Hepatocyte (in vitro differentiated cells): ENCODE results near the gene HLA-DOB.

Experiments used
- EZH2 ChIP-seq: fragments of 200-600 bp; sonication (generic); IDR thresholded peaks from 2 replicates; pipeline ENCODE4 v1.6.1; 2016; ENCODE audit warnings: antibody characterized with exemption, mild to moderate bottlenecking, borderline replicate concordance
- TF ChIP-seq, protein P1 (sequence below): fragments of 200-600 bp; sonication (generic); IDR thresholded peaks from 2 replicates; pipeline ENCODE4 v1.5.1; 2016; ENCODE audit warnings: antibody characterized with exemption, mild to moderate bottlenecking; ENCODE audit not compliant: poor library complexity

DNA sequence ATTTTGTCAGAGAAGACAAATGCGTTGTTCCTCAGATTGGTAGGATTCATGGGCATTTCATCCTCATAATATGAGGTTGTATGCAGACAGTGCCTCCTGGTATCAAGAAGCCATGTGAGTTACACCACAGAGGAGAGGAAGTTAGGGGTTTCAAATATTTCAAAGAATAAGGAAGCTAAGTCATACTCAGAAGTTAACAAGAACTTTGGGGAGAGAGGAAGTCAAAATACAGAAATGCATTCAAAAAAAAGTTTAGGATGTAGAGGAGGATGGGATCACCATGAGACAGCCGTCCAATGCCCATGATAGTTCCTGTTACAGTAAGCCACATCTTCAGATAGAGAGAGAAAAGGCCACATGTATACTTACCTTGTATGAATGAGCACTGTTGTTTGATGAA is 22.3 kb downstream of the HLA-DOB start:
- TF ChIP-seq, protein P1, sequence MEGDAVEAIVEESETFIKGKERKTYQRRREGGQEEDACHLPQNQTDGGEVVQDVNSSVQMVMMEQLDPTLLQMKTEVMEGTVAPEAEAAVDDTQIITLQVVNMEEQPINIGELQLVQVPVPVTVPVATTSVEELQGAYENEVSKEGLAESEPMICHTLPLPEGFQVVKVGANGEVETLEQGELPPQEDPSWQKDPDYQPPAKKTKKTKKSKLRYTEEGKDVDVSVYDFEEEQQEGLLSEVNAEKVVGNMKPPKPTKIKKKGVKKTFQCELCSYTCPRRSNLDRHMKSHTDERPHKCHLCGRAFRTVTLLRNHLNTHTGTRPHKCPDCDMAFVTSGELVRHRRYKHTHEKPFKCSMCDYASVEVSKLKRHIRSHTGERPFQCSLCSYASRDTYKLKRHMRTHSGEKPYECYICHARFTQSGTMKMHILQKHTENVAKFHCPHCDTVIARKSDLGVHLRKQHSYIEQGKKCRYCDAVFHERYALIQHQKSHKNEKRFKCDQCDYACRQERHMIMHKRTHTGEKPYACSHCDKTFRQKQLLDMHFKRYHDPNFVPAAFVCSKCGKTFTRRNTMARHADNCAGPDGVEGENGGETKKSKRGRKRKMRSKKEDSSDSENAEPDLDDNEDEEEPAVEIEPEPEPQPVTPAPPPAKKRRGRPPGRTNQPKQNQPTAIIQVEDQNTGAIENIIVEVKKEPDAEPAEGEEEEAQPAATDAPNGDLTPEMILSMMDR, result no peak
- no peak for TF ChIP-seq EZH2
